GM19238 (cell line): ENCODE measurements around the gene CELA2A.

Source experiments
- DNase-seq: peaks from one replicate; pipeline ENCODE4 v3.0.0; 2011; ENCODE audit warnings: low spot score; ENCODE audit not compliant: insufficient read length

Gene CELA2A

GRCh38 chr1:15456313-15456954, at the start of gene CELA2A:
TSS of gene CELA2A (plus strand) at chr1:15456732. CDS start at chr1:15456754, 22 bp downstream.
- no peak for DNase-seq

DNA sequence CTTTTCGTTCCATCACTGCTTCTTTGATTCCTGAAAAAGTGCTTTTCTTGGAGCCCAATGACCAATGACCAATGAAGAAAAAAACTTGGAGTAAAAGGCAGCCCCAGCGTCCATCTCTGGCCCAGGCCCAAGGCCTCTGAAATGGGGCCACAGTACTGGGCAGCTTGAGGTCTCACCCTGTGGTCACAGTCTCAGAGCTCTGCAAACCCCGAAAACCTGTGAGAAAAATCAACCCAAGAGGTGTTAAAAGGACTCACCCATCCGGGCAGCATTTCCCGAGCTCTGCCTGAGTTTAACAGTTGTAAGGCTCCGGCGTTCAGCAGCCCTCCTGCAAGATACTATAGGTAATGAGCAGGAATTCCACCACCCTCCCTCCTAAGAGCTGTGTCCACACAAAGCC, 49.0 kb upstream of the CELA2A start:
- no peak for DNase-seq

- DNase-seq = no peak
Measured at GRCh38 chr1:15408890-15409387, 47.6 kb upstream of the CELA2A start.

- peak; percentile 92 for DNase-seq
Measured at GRCh38 chr1:15409388-15410222, 46.9 kb upstream of the CELA2A start, which contains the start of gene EFHD2. TSS of gene EFHD2 (plus strand) at chr1:15409888. CDS start at chr1:15409972, 84 bp downstream.

DNA sequence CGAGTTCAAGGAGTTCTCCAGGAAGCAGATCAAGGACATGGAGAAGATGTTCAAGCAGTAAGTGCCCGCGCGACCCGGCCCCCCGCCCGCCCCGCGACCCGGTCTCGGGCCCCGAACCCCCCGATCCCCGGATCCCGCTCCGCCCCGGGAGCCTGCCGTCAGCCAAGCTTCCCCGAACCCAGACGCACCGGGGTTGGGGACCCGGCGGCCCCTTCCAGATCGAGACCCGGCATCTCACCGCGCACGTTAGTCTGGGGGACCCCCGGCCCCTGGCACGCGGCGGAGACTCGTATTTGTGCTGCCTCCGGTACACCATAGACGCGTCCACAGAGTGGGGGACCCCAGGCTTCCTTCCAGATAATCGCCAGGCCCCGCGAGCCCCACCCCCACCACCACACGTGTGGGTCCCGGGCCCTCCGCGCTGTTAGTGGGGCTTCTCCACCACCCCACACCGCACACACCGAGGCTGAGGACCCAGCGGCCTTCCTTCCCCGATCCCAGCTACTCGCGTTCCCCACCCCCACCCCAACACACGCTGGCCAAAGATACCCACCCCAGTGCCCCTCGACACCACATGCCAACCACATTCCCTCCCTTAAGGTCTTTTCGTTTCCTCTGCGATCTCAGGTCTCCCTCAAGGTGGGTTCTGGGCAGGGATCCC, 46.2 kb upstream of the CELA2A start:
- peak; percentile 31 for DNase-seq

- DNase-seq = no peak
Measured at GRCh38 chr1:15410884-15411245, 45.7 kb upstream of the CELA2A start.

GRCh38 chr1:15411593-15412137, 44.9 kb upstream of the CELA2A start:
- peak; percentile 77 for DNase-seq

DNA sequence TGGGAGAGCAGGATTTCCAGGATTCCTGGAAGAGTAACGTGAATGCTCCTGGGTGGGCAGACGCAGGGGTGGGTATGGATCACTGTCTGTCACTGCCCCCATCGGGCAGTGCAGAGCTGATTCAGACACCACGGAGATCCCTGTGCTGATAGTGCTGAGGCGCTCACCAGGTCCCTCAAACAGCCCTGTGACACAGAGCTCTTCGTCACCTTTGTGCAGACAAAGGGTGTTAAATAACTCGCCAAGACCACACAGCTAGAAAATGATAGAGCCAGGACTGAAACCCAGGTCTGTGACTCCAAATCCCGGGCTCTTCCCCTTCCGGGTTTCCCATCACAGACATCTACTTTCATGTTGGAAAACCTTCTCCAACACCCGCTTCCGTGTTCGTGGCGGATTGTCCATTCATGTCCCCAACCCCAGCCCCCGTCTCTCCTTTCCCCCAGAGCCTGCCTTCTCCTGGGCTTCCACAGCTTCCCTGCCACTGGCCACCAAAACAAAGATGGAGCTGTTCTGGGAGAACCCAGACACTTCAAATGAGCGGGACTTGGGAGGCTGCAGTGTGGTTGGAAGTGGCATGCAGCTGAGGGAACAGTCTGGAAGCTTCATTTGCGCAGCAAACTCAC, 44.2 kb upstream of the CELA2A start:
- DNase-seq = no peak

GRCh38 chr1:15412843-15413242, 43.7 kb upstream of the CELA2A start:
- DNase-seq = no peak

- DNase-seq = no peak
Measured at GRCh38 chr1:15413563-15414444, 42.7 kb upstream of the CELA2A start.

- DNase-seq = no peak
Measured at GRCh38 chr1:15414445-15414983, 42.0 kb upstream of the CELA2A start.

GRCh38 chr1:15417059-15417934, 39.2 kb upstream of the CELA2A start:
- peak; percentile 58 for DNase-seq

GRCh38 chr1:15418806-15419515, 37.6 kb upstream of the CELA2A start:
- no peak for DNase-seq

DNA sequence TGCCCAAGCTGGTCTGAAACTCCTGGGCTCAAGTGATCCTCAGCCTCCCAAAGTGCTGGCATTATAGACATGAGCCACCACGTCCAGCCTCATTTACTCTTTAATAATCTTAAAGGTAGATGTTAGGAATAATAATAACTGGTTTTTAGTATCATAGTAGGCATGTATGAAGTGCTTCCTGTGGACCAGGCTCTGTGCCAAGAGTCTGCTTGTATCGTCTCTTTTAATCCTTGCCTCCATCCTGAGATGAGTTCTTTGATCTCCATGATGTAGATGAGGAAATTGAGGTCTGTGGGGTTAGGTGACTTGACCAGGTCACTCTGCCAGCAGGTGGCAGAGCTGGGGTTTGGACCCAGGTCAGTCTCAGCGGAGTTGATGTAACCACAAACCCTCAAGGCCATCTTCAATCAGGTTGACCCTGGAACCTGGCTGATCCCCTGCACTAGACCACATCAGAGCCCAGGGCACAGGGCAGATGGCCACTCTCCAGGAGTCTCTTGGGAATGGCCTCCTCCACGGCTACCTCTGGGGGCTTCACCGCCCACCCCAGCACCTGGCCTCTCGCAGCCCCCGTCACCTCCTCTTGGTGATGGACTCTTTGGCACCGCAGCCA, 35.6 kb upstream of the CELA2A start:
- DNase-seq = no peak

DNA sequence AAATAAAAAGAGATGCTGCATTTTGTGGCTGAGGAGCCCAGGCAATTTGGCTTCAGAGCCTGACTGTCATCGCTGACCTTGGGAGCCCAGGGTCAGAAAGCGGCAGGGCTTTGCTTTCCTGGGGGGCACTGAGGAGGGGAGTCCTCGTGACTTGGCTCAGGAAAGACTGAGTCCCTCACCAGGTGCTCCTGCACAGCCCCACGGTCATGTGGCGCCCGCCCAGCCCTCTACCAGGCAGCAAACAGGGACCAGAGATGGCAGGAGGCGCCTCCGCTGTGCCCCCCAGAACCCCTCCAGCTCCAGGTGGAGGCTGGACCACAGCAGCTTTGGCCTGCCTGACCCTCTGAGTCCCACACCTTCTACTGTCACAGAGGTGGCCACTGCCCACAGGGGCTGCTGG, 33.7 kb upstream of the CELA2A start:
- DNase-seq = no peak

- no peak for DNase-seq
Measured at GRCh38 chr1:15423355-15424077, 33.0 kb upstream of the CELA2A start.

DNA sequence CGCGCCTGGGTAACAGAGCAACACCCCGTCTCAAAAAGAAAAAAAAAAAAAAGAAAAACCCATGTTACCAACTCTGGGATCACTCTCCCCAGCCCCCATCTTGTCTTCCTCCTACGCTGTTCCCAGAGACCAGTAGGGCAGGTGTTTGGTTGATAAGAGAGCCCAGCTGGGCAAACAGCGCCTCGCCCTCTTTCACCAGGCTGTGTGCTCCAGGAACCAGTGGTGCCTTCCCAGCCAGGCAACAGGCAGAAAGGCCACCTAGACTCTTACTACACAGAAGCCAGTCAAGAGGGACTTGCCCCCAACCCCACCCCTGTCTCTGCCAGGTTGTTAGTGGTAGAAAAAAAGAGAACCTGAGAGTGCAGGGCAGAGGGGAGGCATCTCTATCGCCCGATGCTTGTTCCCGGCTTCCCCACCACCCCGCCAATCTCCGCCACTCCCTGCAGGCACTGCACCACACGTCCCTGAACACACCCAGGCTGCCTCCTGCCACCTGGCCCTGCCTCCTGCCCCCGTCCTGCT, 32.3 kb upstream of the CELA2A start:
- no peak for DNase-seq
